Activated CD4-positive, alpha-beta T cell treated with anti-CD3 and anti-CD28 coated beads for 36 hours (primary cell): ENCODE results near the gene TP53INP2. TPM values are rescaled to one million over a fixed set of nuclear protein-coding genes. Genes with fewer than 3 reads are reported as not detected.

Experiments
- ATAC-seq: fragments of 200-7000 bp; cut with Tn5 transposase; one replicate; pipeline ENCODE4 v1.10.0; 2021; ENCODE audit warnings: mild to moderate bottlenecking, moderate library complexity
- CTCF ChIA-PET: fragments of 350-600 bp; sonication (Branson Sonifier 250); formaldehyde crosslinking; loops from one replicate; lab custom pipeline; 2021; ENCODE audit warnings: antibody characterized with exemption; lab: Charles Lee
- POLR2A ChIA-PET: fragments of 350-600 bp; sonication (Branson Sonifier 250); formaldehyde crosslinking; loops from one replicate; lab custom pipeline; 2021; ENCODE audit warnings: antibody characterized with exemption, inconsistent platforms; lab: Charles Lee
- DNase-seq: peaks from one replicate; pipeline ENCODE4 v3.0.0-alpha.2; 2020
- H3K27ac Mint-ChIP-seq: one replicate; pipeline ENCODE4 v1.8.0; 2021; ENCODE audit warnings: mixed read lengths
- H3K27me3 Mint-ChIP-seq: one replicate; pipeline ENCODE4 v1.8.0; 2021; ENCODE audit warnings: mixed read lengths
- H3K36me3 Mint-ChIP-seq: one replicate; pipeline ENCODE4 v1.8.0; 2021; ENCODE audit warnings: low read depth, mixed read lengths
- H3K4me1 Mint-ChIP-seq: one replicate; pipeline ENCODE4 v1.8.0; 2021; ENCODE audit warnings: mixed read lengths
- H3K4me3 Mint-ChIP-seq: one replicate; pipeline ENCODE4 v1.8.0; 2021; ENCODE audit warnings: mild to moderate bottlenecking, moderate library complexity, mixed read lengths
- H3K9me3 Mint-ChIP-seq: one replicate; pipeline ENCODE4 v1.8.0; 2021; ENCODE audit warnings: low read depth, mixed read lengths
- intact Hi-C, 2 experiments: fragments of 100-400 bp; cut with DNase I in 1 of 2; cut with micrococcal nuclease in 1 of 2; formaldehyde crosslinking; loops; one replicate each; pipeline versions ENCODE4 v1.14.2 to v1.15.1; 2022 to 2024; cut with DNase I, micrococcal nuclease
- total RNA-seq, 2 experiments: library from RNA; stranded (reverse); gene quantifications; one replicate each; pipeline ENCODE4 v1.2.3, GENCODE V29; 2021

The TP53INP2 gene
- total RNA-seq, 2 experiments from 2014 or later, result 2.2 to 2.3 TPM

GRCh38 chr20:34705397-34706301 is 1.5 kb downstream of the TP53INP2 start:
- H3K27me3 Mint-ChIP-seq, result peaks cover 14% of the 10 kb centered on the region
- no peak for ATAC-seq
- H3K36me3 Mint-ChIP-seq, result no peaks in the 10 kb centered on the region
- ChIA-PET POLR2A (no interaction called here), CTCF (interaction anchor here (0.5 to 1.6 kb wide), 8 partner anchors 14 to 308 kb away, joined by 3 to 5 read pairs (median 3); no protein-coding TSS in a partner anchor)
- no peaks in the 10 kb centered on the region for H3K9me3 Mint-ChIP-seq
- intact Hi-C loops, result loop anchor here (2.0 to 5.0 kb wide), 3 partner anchors 147 to 252 kb away; partner anchors contain the start of genes DYNLRB1 (in 1 of the 2), GSS (in 1 of the 2), MAP1LC3A (in 1 of the 2) and MYH7B (in 1 of the 2)
- H3K27ac Mint-ChIP-seq, result no peak overlapping the region
- peak; percentile 52 for DNase-seq
- peaks cover 27% of the 10 kb centered on the region for H3K4me1 Mint-ChIP-seq
- H3K4me3 Mint-ChIP-seq, result peak overlapping the region; percentile 82

GRCh38 chr20:34706302-34706875 is 2.2 kb downstream of the TP53INP2 start:
- intact Hi-C loops, result loop anchor here (5.0 kb wide), 2 partner anchors 189 to 251 kb away; partner anchors contain the start of genes DYNLRB1 (in 1 of the 2), GSS (in 1 of the 2) and MYH7B (in 1 of the 2)
- H3K27ac Mint-ChIP-seq, result no peak overlapping the region
- H3K4me1 Mint-ChIP-seq, result peaks cover 27% of the 10 kb centered on the region
- H3K4me3 Mint-ChIP-seq, result no peak overlapping the region
- H3K36me3 Mint-ChIP-seq, result no peaks in the 10 kb centered on the region
- DNase-seq (no peak), ATAC-seq (no peak)
- H3K27me3 Mint-ChIP-seq, result peaks cover 14% of the 10 kb centered on the region
- POLR2A ChIA-PET, result no interaction called here
- CTCF ChIA-PET, result interaction anchor here (0.5 to 1.8 kb wide), 6 partner anchors 13 to 169 kb away, joined by 3 to 5 read pairs (median 4); no protein-coding TSS in a partner anchor
- H3K9me3 Mint-ChIP-seq, result no peaks in the 10 kb centered on the region

- ATAC-seq, result no peak
- CTCF ChIA-PET, result interaction anchor here (0.6 to 2.1 kb wide), 17 partner anchors 12 to 516 kb away, joined by 3 to 17 read pairs (median 4); partner anchors contain the start of gene DYNLRB1
- peaks cover 27% of the 10 kb centered on the region for H3K4me1 Mint-ChIP-seq
- H3K27me3 Mint-ChIP-seq, result peaks cover 11% of the 10 kb centered on the region
- POLR2A ChIA-PET, result no interaction called here
- no peaks in the 10 kb centered on the region for H3K9me3 Mint-ChIP-seq
- H3K36me3 Mint-ChIP-seq, result no peaks in the 10 kb centered on the region
- DNase-seq, result no peak
- intact Hi-C loops, result loop anchor here (5.0 kb wide), 2 partner anchors 190 to 250 kb away; partner anchors contain the start of genes DYNLRB1 (in 1 of the 2), GSS (in 1 of the 2) and MYH7B (in 1 of the 2)
- H3K4me3 Mint-ChIP-seq, result no peak overlapping the region
- no peak overlapping the region for H3K27ac Mint-ChIP-seq
Observed at GRCh38 chr20:34706912-34707784, 3.0 kb downstream of the TP53INP2 start.

- no peaks in the 10 kb centered on the region for H3K9me3 Mint-ChIP-seq
Observed at GRCh38 chr20:34708621-34709043, 4.5 kb downstream of the TP53INP2 start.

GRCh38 chr20:34709044-34709830 is 5.1 kb downstream of the TP53INP2 start:
- H3K4me1 Mint-ChIP-seq, result peaks cover 26% of the 10 kb centered on the region
- CTCF ChIA-PET, result interaction anchor here (0.6 to 2.1 kb wide), 7 partner anchors 56 to 436 kb away, joined by 3 to 8 read pairs (median 3); partner anchors contain the start of gene MAP1LC3A
- peak overlapping the region; percentile 78 for H3K4me3 Mint-ChIP-seq
- DNase-seq, result peak; percentile 92
- peaks cover 7% of the 10 kb centered on the region for H3K36me3 Mint-ChIP-seq
- intact Hi-C loops, result loop anchor here (1.0 to 5.0 kb wide), 12 partner anchors 32 to 406 kb away; partner anchors contain the start of genes ACSS2 (in 1 of the 2), AHCY (in 1 of the 2), DYNLRB1 (in 1 of the 2) and GSS (in 1 of the 2)
- H3K9me3 Mint-ChIP-seq, result no peaks in the 10 kb centered on the region
- ATAC-seq, result peak; percentile 76
- POLR2A ChIA-PET, result interaction anchor here (0.5 to 1.1 kb wide), 2 partner anchors 30 to 32 kb away, joined by 3 to 4 read pairs; no protein-coding TSS in a partner anchor
- H3K27ac Mint-ChIP-seq, result peak overlapping the region; percentile 81
- peaks cover 4% of the 10 kb centered on the region for H3K27me3 Mint-ChIP-seq

More at GRCh38 chr20:34708621-34709043, 4.5 kb downstream of the TP53INP2 start:
- H3K36me3 Mint-ChIP-seq, result peaks cover 4% of the 10 kb centered on the region
- intact Hi-C loops, result loop anchor here (1.0 to 5.0 kb wide), 14 partner anchors 31 to 405 kb away; partner anchors contain the start of genes ACSS2 (in 1 of the 2), AHCY (in 1 of the 2), DYNLRB1 (in 1 of the 2) and GSS (in 1 of the 2)
- peak overlapping the region; percentile 47 for H3K27ac Mint-ChIP-seq
- ChIA-PET CTCF (interaction anchor here (0.7 to 2.1 kb wide), 12 partner anchors 52 to 1419 kb away, joined by 3 to 17 read pairs (median 4); partner anchors contain the start of gene MAP1LC3A), POLR2A (interaction anchor here (0.5 to 1.1 kb wide), 2 partner anchors 30 to 31 kb away, joined by 3 to 4 read pairs; no protein-coding TSS in a partner anchor)
- peaks cover 25% of the 10 kb centered on the region for H3K4me1 Mint-ChIP-seq
- peak overlapping the region; percentile 78 for H3K4me3 Mint-ChIP-seq
- peaks cover 4% of the 10 kb centered on the region for H3K27me3 Mint-ChIP-seq
- peak; percentile 79 for DNase-seq
- peak; percentile 20 for ATAC-seq

- Mint-ChIP-seq H3K27me3 (peaks cover 4% of the 10 kb centered on the region), H3K4me3 (peak overlapping the region; percentile 78), H3K27ac (peak overlapping the region; percentile 81), H3K9me3 (no peaks in the 10 kb centered on the region), H3K4me1 (peaks cover 20% of the 10 kb centered on the region), H3K36me3 (peaks cover 12% of the 10 kb centered on the region)
- peak; percentile 60 for DNase-seq
- intact Hi-C loops, result loop anchor here (1.0 to 5.0 kb wide), 12 partner anchors 33 to 407 kb away; partner anchors contain the start of genes ACSS2 (in 1 of the 2), AHCY (in 1 of the 2), DYNLRB1 (in 1 of the 2) and GSS (in 1 of the 2)
- ATAC-seq, result peak; percentile 11
- CTCF ChIA-PET, result interaction anchor here (0.5 to 1.3 kb wide), 4 partner anchors 59 to 172 kb away, joined by 3 to 4 read pairs (median 3); partner anchors contain the start of gene MAP1LC3A
- POLR2A ChIA-PET, result no interaction called here
Observed at GRCh38 chr20:34709831-34710567, 5.9 kb downstream of the TP53INP2 start.

GRCh38 chr20:34710568-34710839 is 6.4 kb downstream of the TP53INP2 start:
- ChIA-PET POLR2A (no interaction called here), CTCF (interaction anchor here (0.5 to 1.2 kb wide), 3 partner anchors 9 to 172 kb away, joined by 3 to 5 read pairs (median 3); no protein-coding TSS in a partner anchor)
- peak overlapping the region; percentile 78 for H3K4me3 Mint-ChIP-seq
- H3K27me3 Mint-ChIP-seq, result peaks cover 4% of the 10 kb centered on the region
- ATAC-seq, result no peak
- peaks cover 12% of the 10 kb centered on the region for H3K36me3 Mint-ChIP-seq
- intact Hi-C loops, result no loop called here
- no peak for DNase-seq
- peak overlapping the region; percentile 53 for H3K27ac Mint-ChIP-seq
- H3K4me1 Mint-ChIP-seq, result peaks cover 18% of the 10 kb centered on the region
- no peaks in the 10 kb centered on the region for H3K9me3 Mint-ChIP-seq

GRCh38 chr20:34710861-34711574 is 6.9 kb downstream of the TP53INP2 start:
- H3K27me3 Mint-ChIP-seq, result peaks cover 4% of the 10 kb centered on the region
- no peaks in the 10 kb centered on the region for H3K9me3 Mint-ChIP-seq
- ChIA-PET POLR2A (interaction anchor here (0.6 kb wide), 1 partner anchor 405 kb away, joined by 8 read pairs; no protein-coding TSS in a partner anchor), CTCF (interaction anchor here (0.5 to 1.2 kb wide), 3 partner anchors 9 to 173 kb away, joined by 3 to 5 read pairs (median 3); no protein-coding TSS in a partner anchor)
- H3K36me3 Mint-ChIP-seq, result peaks cover 12% of the 10 kb centered on the region
- H3K27ac Mint-ChIP-seq, result no peak overlapping the region
- H3K4me1 Mint-ChIP-seq, result peaks cover 18% of the 10 kb centered on the region
- H3K4me3 Mint-ChIP-seq, result peak overlapping the region; percentile 78
- ATAC-seq, result no peak
- intact Hi-C loops, result no loop called here
- DNase-seq, result no peak
